ENCODE measurements around the gene PTMS.

PTMS gene

GRCh38 chr12:6752921-6753771 is 13.0 kb upstream of the PTMS start, which contains the start of gene MLF2:
TSS of gene MLF2 (minus strand) at chr12:6753141. CDS start at chr12:6752334, 807 bp downstream.
- peak; percentile 97 for DNase-seq

- no peak for DNase-seq
These were observed 12.3 kb upstream of the PTMS start for GRCh38 chr12:6753772-6754356.

GRCh38 chr12:6754411-6754810 is 11.8 kb upstream of the PTMS start:
- DNase-seq, result no peak

- no peak for DNase-seq
These were observed 9.0 kb upstream of the PTMS start for GRCh38 chr12:6757028-6757690.

- no peak for DNase-seq
These were observed 7.6 kb upstream of the PTMS start for GRCh38 chr12:6758506-6759095.

- no peak for DNase-seq
These were observed 6.4 kb upstream of the PTMS start for GRCh38 chr12:6759741-6760140.

GRCh38 chr12:6763380-6763779 is 2.8 kb upstream of the PTMS start:
- no peak for DNase-seq

- peak; percentile 99 for DNase-seq
These were observed 1.9 kb upstream of the PTMS start for GRCh38 chr12:6764011-6764828.

- DNase-seq, result no peak
These were observed 1.0 kb upstream of the PTMS start for GRCh38 chr12:6765048-6765633.

GRCh38 chr12:6766651-6767349 is 637 bp downstream of the PTMS start:
- peak; percentile 64 to 71 for DNase-seq

- DNase-seq, result peak in 1 of 2 experiments; percentile 33
These were observed 1.5 kb downstream of the PTMS start for GRCh38 chr12:6767353-6768319.

GRCh38 chr12:6768437-6768914 is 2.3 kb downstream of the PTMS start:
- DNase-seq, result peak; percentile 20 to 43

GRCh38 chr12:6768990-6769389 is 2.8 kb downstream of the PTMS start:
- DNase-seq, result peak in 1 of 2 experiments; percentile 32

- no peak for DNase-seq
These were observed 3.5 kb downstream of the PTMS start for GRCh38 chr12:6769666-6770065.

GRCh38 chr12:6770094-6770493 is 3.9 kb downstream of the PTMS start:
- no peak for DNase-seq

GRCh38 chr12:6770600-6770999 is 4.4 kb downstream of the PTMS start:
- DNase-seq, result no peak

- DNase-seq, result no peak
These were observed 4.9 kb downstream of the PTMS start for GRCh38 chr12:6771091-6771495.

- no peak for DNase-seq
These were observed 5.6 kb downstream of the PTMS start for GRCh38 chr12:6771509-6772330.

GRCh38 chr12:6772331-6772695 is 6.2 kb downstream of the PTMS start, which contains the start of gene LAG3:
TSS of gene LAG3 (plus strand) at chr12:6772520. CDS start at chr12:6772853, 333 bp downstream.
- no peak for DNase-seq
